HG03060 (cell line): Measurements from ENCODE around the gene HEXD.
"Not testable (repeated sequence)": the region's sequence is repeated elsewhere in the genome, so short reads cannot be mapped to it uniquely, and the experiment has no call there.

Source experiments
- ATAC-seq: cut with Tn5 transposase; IDR thresholded peaks from one replicate; pipeline ENCODE4 v1.9.1; 2021; ENCODE audit warnings: low read depth, moderate number of reproducible peaks; ENCODE audit not compliant: unreplicated experiment

HEXD gene

DNA sequence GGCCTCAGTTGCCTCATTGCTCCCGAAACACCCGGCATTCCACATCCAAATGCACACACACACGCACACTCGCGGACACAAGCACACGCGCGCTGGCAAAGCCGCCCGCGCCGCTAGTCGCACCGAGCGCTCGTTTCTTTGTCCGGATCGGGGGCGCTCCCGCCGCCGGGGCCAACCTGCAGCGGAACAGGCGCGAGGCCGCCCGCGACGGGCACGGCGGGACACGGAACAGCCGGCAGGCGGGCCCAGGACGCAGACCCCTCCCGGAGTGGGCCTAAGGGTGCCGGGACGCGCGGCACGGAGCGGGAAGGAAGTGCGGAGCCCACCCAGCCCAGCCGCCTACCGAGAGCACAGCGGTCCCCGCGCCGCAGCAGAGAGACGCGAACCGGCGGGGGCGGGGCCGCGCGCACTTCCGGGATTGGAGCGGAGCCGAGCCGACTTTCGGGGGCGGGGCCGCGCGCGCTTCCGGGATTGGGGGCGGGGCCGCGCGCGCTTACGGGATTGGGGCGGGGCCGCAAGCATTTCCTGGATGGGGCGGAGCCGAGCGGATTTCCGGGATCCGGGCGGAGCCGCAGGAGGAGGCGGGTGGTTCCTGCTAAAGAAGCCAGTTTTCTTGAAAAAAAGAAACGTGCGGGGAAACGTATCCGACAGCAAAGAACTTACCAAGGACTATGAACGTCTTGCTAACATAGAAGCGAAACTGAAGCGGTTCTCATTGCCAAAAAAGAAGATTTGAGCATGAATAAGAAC, 32.4 kb downstream of the HEXD start, which contains the start of gene CYBC1:
Gene CYBC1, minus strand, starts transcription at position 396 of the 750 bp plus-strand sequence. CDS start 1,498 bp downstream, outside the sequence.
- no peak for ATAC-seq

DNA sequence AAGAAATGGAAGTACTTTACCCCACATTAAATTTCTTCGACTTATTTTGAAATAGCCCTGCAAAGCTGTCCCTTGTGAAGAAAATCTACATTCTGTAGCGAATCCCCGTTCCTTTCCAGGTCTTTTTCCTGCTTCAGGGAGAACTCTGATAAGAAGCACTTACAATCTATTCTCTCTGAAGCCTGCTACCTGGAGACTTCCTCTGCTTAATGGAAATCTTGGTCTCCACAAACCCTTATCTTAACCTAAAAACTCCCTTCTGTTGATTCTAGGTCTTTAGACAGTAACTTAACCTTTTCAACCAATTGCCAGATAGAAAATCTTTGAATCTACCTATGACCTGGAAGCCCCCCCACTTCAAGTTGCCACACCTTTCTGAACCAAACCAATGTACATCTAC, 34.0 kb downstream of the HEXD start:
- no peak for ATAC-seq

DNA sequence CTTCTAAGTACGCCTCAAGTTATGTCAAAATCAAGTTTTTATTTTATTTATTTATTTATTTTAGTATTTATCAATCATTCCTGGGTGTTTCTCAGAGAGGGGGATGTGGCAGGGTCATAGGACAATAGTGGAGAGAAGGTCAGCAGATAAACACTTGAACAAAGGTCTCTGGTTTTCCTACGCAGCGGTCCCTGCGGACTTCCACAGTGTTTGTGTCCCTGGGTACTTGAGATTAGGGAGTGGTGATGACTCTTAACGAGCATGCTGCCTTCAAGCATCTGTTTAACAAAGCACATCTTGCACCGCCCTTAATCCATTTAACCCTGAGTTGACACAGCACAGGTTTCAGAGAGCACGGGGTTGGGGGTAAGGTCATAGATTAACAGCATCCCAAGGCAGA, 35.0 kb downstream of the HEXD start:
- not testable (repeated sequence) for ATAC-seq

DNA sequence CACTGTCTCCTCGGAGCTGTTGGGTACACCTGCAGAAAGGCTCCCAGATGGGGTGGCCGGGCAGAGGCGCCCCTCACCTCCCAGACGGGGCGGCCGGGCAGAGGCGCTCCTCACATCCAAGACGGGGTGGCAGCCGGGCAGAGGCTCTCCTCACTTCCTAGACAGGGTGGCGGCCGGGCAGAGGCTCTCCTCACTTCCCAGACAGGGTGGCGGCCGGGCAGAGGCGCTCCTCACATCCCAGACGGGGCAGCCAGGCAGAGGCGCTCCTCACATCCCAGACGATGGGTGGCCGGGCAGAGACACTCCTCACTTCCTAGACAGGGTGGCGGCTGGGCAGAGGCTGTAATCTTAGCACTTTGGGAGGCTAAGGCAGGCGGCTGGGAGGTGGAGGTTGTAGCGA, 35.6 kb downstream of the HEXD start:
- ATAC-seq, result not testable (repeated sequence)

DNA sequence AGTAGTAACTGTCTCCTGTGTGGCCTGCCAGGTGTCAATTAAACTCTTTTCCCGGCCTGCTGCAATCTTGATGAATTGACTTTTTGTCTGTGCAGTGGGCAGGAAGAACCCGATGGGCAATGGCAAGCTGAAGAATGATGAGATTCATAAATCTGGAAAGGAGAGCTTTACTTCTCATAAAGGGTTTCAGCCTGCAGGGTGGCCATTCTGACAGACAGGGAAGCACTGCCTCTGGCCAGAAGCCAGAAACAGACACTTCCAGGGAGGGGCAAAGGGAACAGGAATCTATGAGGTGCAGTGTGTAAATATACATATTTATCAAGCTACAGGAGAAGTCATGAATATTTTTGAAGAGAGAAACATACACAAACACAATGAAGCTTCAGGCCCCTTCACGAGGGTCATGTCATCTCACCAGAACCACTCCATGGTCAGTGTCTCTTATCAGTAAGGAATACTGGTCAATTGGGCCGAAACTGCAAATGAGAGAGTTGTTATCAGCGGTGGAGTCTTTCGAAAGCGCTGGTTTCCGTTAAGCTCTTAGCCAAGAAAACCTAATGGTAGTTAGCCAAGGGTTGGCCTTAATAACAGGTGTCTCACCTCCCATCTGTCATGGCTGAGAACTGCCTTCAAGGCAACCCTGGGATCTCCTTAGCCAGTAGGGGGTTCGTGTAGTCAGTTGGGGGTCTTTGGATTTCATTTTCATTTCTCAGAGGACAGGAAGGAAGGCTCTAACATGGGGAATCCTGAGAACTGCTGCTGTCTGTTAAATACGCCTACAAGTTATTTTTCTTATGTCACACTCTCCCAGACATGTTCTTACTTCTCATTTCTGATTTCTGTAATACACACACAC, 39.2 kb downstream of the HEXD start:
- ATAC-seq, result no peak

DNA sequence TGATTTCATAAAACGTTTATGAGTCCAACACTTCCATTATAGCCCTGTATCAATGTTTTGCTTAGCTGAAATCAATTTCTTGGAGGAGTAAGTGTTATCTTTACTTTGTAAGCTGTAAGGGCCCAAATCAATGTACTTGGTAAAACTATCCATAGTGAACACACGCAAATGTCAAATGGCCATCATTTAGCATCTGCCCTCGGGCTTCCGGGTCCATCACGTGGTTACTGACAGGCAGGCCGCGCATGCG, 39.7 kb downstream of the HEXD start:
- ATAC-seq, result no peak

DNA sequence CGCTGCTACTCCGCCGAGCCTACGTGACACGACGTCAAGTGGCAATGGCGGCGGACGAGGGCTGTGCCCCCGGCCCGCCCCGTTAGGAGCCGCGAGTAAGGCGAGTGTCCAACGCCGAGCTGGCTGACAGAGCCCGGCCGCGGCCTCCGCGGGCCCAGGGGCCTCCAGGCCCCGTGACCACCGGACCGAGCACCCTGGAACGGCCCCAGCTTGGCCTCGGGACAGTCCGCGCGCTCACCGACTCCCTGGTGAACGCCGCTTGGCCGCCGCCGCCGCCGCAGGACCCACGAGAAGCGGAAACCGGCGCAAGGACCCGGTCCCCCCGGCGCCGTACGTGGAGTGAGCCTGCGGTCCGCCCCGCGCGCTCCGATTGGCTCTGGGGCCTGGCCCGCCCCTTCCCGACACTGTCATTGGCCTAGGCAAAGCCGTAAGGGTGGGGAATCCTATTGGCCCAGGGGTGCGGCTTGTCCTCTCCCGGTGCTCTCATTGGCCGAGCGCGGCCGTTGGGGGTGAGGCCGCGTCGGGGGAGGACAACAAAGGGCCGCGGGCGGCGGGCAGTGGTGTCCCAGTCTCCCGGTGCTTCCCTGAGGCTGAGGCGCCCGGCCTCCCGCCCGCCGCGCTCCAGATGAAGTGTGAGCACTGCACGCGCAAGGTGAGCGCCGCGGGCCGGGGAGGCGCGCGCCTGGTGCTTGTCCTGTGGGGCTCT, 40.2 kb downstream of the HEXD start, which contains the start of gene NARF:
Gene NARF, plus strand, starts transcription at position 563 of the 706 bp plus-strand sequence. Its CDS starts 63 bp downstream, at position 626.
- peak; percentile 88 for ATAC-seq

DNA sequence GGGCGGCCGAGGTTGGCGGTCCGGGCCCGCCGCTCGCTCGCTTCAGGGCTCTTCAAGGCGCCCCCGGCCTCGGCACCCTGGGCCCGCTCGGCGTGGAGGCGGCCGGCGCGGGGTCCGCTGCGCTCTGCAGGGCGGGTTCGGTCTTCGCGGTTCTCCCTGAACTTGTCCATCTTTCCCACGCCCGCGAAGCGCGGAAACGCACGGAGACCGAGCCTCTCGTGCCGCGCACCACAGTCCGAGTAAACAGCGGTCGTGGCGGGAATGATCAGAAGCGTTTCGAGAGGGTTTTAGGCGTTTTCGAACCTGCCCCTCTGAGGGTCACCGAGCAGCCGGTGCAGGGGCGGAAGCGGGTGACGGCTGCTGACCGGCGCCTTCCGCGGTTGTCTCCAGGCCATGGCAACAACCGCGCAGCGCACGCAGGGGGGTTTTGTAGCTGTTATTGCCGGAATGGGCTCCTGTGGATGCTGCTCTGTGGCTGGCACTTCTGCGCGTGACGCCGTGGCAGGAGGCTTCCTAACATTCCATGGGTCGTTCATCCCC, 40.8 kb downstream of the HEXD start:
- no peak for ATAC-seq

DNA sequence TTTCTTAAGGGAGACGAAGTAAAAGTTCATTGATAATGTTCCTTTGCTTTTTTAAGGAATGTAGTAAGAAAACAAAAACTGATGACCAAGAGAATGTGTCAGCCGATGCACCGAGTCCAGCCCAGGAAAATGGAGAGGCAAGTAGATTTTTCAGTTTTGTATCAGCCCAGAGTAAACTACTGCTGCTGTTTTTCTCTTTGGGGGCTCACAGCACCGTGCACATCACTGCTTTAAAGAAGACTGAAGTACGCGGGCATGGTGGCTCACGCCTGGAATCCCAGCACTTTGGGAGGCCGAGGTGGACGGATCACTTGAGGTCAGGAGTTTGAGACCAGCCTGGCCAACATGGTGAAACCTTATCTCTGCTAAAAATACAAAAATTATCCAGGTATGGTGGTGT, 41.8 kb downstream of the HEXD start:
- not testable (repeated sequence) for ATAC-seq

DNA sequence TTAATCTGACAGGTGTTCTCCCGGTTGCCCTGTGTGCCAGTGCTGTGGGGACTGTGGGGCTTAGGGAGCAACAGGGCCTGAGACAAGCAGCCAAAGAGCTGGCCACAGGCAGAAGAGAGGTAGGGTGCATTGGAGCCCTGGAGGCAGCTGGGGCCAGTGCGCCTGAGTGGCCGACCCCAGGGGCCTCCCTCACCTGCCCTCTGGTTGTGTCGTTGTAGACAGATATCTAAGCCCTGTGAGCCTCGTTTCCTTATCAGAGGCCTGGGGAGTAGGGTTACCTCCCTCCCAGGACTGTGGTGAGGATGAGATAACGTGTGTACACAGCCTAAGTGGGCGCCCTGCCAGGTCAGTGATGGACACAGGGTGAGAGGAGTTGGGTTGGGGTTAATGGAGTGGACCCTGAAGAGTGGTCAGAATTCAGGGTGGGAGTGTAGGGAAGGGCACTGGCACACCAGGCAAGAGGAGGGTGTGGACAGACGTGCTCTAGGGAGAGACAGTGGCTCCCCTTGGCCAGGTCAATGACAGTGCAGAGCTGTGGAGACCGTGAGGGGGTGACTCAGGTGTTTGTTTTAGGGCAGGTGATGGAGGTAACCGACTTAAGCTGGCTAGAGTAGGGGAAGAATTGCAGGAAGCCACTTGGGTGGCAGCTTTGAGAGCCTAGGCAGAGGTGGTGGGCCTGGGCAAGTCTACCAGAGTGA, 43.8 kb downstream of the HEXD start:
- no peak for ATAC-seq

DNA sequence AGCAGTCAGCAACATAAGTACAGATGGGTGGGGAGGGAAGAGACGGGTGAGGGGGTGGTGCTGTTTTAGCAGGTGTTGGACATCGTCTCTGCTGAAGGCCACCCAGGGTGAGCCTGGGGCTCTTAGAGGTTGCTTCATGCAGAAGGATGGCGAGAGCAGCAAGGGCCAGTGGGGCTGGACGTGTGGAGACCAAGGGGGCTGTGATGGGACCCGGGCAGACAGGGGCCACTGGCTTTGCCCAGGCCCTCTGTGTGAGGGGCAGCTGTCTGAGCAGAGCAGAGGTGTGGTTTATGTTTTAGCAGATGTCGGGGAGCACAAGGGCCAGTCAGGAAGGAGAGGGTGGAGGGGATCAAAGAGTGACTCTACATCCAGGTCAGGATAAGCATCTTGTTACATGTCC, 45.2 kb downstream of the HEXD start:
- ATAC-seq, result no peak

DNA sequence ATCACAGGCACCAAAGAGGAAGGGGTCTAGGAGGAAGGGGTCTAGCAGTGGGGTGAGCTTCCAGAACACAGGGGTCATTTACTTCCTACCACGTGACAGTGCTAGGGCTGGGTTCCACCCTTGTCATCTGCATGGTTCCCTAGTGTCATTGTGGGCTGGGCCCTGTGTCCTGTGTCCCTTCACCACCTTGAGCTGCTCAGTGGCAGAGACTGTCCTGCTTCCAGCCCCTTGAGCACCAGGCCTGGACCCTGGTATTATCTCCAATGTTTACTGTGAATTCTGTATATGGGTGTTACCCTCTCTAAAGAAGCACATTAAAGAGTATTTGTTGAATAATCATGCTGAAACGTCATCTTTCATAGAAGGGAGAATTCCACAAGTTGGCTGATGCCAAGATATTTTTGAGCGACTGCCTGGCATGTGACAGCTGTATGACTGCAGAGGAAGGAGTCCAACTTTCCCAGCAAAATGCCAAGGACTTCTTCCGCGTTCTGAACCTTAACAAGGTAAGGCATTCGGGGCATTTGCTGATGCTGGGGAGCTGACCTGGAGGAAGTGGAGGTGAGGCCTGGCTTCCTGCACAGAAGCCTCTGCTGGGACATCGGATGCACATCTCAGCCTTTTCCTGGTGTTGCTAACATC, 45.9 kb downstream of the HEXD start:
- no peak for ATAC-seq

DNA sequence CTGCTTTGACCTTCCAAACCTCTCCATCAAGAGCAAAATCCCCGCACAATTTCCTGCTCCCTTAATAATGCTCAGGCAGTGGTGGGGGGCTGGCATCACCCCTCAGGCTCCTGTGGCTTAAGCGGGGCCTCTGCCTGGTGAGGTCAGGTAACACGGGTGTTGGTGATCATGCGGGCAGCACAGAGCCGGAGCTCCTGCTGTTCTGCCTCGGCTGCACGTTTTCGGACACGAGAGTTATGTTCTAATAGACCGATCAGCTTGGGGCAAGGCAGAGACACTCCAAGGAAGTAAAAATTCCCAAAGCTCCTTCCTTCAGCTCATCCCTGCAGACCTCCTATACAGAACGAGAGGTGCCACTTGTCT, 46.4 kb downstream of the HEXD start:
- no peak for ATAC-seq

DNA sequence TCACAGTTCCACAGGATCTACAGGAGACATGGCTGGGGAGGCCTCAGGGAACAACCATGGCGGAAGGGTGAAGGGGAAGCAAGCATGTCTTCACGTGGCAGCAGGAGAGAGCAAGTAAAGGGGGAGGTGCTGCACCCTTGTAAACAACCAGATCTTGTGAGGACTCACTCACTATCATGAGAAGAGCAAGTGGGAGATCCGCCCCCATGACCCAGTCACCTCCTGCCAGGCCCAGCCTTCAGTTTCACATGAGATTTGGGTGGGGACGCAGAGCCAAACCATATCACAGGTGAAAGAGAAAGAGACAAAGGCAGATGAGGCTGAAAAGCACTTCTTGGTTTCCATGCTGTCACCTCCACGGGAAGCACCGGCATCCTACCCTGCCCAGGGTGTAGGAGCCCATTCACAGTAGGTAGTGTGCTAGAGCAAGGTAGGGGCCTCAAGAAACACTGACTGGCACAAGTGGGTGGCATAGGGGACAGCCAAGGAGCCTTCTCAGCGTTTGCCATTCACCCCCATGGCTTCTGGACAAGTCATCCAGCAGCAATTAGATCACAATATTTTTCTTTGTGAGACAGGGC, 47.0 kb downstream of the HEXD start:
- ATAC-seq, result no peak

DNA sequence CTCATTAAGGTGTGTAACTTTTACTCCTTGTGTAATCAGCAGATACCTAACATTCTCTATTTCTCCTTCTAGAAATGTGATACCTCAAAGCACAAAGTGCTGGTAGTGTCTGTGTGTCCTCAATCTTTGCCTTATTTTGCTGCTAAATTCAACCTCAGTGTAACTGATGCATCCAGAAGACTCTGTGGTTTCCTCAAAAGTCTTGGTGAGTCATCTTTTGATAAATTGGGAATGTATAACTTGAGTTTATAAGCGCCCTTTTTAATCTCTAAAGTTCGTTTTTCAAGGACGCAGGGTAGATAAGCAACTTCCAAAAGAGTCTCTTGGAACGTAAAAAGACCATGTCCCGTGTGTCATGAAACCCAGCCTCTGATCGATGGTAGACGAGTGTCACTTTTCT, 50.5 kb downstream of the HEXD start:
- ATAC-seq, result no peak

DNA sequence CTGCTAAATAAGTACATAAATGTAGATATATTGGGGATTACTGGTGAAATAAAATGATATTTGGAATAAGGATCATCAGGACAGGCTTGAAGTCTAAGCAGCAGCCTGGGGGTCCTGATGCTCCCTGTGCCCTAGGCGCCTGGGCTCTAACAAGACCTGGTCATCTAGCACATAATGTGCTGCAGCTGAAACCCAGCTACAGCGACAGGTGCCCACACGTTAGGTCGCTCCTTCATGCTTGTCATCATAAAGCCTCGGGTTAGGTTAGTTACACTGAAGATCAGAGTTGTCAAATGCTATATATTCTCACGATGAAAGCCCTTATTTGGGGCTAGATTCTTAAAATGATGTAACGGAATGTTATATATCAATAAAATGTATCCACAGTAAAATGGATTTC, 51.9 kb downstream of the HEXD start:
- ATAC-seq, result no peak

DNA sequence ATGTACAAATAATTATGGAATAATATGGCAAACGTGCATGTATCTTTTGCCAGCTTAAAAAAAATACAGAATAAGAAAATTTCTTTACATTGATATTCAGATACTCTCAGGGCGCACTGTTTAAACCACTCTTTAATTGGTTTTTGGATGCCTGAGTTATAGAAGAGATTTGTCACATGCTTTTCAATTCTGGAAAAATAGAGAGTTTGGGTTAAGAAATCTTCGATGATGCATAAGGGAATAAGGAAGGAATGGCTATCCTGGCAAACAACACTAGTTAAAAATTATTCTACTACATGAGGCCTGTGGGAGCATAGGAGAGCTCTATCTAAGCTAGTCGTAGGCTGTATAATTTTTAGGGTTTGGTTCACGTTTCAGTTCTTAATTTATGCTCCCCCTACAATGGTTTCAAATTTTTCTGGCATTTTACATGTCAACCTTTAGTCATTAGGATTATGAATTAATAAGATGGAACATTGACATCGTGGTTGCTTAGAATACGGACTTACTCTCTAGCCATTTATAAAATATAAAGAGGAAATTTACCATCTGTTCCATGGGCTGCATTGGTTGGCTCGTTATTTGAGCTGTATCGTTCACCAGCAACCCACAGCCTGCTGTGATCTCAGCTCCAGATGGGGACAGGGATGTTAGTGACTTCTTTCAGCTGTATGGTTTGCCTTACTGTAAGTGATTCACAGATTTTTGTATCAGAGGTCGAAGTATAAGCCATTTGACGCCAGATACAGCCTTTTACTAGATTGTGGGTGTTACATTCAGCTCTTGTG, 56.3 kb downstream of the HEXD start:
- no peak for ATAC-seq

DNA sequence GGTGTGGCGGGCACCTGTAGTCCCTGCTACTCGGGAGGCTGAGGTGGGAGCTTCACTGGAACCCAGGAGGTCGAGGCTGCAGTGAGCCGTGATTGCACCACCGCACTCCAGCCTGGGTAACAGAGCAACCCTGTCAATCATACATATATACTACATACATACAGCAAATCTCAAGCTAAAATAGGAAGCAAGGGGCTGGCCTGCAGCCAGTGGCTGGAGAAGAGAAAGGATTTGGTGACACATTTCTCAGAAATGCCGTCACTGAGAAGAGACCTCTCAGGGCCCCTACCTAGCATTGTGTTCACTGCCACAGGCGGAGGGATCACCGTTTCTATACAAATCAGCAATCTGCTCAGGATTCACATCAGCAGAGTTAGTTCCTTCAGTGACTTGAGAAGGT, 57.3 kb downstream of the HEXD start:
- no peak for ATAC-seq

DNA sequence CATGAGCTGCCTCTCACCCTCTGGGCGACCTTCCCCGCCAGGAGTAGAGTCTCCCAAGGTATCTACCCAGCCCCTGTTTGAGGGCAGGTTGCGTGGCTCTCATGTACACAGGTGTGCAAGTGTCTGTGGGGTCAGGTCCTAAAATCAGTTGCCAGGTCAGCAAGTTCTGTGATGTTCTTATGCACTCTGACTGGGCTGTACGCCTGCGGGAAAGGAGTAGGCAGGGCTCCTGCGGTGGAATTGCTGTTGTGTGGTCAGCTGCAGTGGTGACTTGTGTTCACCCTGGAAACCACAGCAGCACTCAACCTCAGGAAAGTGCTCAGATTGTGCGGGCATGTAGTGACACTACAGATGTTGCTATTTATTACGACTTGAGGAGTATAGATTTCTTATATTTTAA, 59.8 kb downstream of the HEXD start:
- ATAC-seq, result no peak
